H9 (cell line): Measurements from ENCODE around the gene MYT1. TPM values are rescaled to one million over a fixed set of nuclear protein-coding genes. Genes with fewer than 3 reads are reported as not detected.

ENCODE experiments used
- DNase-seq: peaks from one replicate; pipeline ENCODE4 v3.0.0-alpha.2; 2017
- H2AFZ ChIP-seq: one replicate; pipeline ENCODE4 v1.6.1; 2013; ENCODE audit warnings: mild to moderate bottlenecking, low read length, control low read depth, moderate library complexity
- H2AK5ac ChIP-seq: 2 replicates; pipeline ENCODE4 v1.6.1; 2013; ENCODE audit warnings: low read length, control low read depth, mixed read lengths; ENCODE audit not compliant: insufficient read length
- H2BK120ac ChIP-seq: one replicate; pipeline ENCODE4 v1.6.1; 2013; ENCODE audit warnings: low read depth, mild to moderate bottlenecking, low read length, control low read depth, inconsistent platforms; ENCODE audit not compliant: poor library complexity, severe bottlenecking
- H2BK12ac ChIP-seq: 2 replicates; pipeline ENCODE4 v1.6.1; 2013; ENCODE audit warnings: low read length, control low read depth, mixed read lengths, low read depth; ENCODE audit not compliant: insufficient read length
- H2BK15ac ChIP-seq: 2 replicates; pipeline ENCODE4 v1.6.1; 2013; ENCODE audit warnings: low read depth, low read length, control low read depth
- H2BK20ac ChIP-seq: one replicate; pipeline ENCODE4 v1.6.1; 2013; ENCODE audit warnings: low read depth, mild to moderate bottlenecking, low read length, control low read depth, inconsistent platforms; ENCODE audit not compliant: poor library complexity, severe bottlenecking
- H2BK5ac ChIP-seq: 2 replicates; pipeline ENCODE4 v1.6.1; 2013; ENCODE audit warnings: low read length, control low read depth, mixed read lengths; ENCODE audit not compliant: insufficient read length
- H3K14ac ChIP-seq: 2 replicates; pipeline ENCODE4 v1.6.1; 2013; ENCODE audit warnings: low read length, control low read depth; ENCODE audit not compliant: insufficient read depth
- H3K18ac ChIP-seq: 2 replicates; pipeline ENCODE4 v1.6.1; 2013; ENCODE audit warnings: low read depth, mild to moderate bottlenecking, mixed read lengths, low read length, control low read depth; ENCODE audit not compliant: insufficient read length
- H3K23ac ChIP-seq: 2 replicates; pipeline ENCODE4 v1.6.1; 2013; ENCODE audit warnings: low read length, control low read depth, mixed read lengths, low read depth; ENCODE audit not compliant: insufficient read length
- H3K23me2 ChIP-seq: 2 replicates; pipeline ENCODE4 v1.6.1; 2013; ENCODE audit warnings: low read depth, mild to moderate bottlenecking, mixed read lengths, low read length, control low read depth; ENCODE audit not compliant: insufficient read length, poor library complexity, severe bottlenecking
- H3K27ac ChIP-seq: 2 replicates; pipeline ENCODE4 v1.5.1; 2013; ENCODE audit warnings: low read length, control low read depth, mixed read lengths, low read depth; ENCODE audit not compliant: insufficient read length
- H3K27me3 ChIP-seq: 2 replicates; pipeline ENCODE4 v1.6.1; 2013; ENCODE audit warnings: low read length, control low read depth, inconsistent platforms; ENCODE audit not compliant: insufficient read depth
- H3K4ac ChIP-seq: 2 replicates; pipeline ENCODE4 v1.6.1; 2013; ENCODE audit warnings: low read depth, mild to moderate bottlenecking, control low read depth, inconsistent platforms, low read length, moderate library complexity
- H3K4me1 ChIP-seq: 2 replicates; pipeline ENCODE4 v1.6.1; 2013; ENCODE audit warnings: low read length, control low read depth, inconsistent platforms; ENCODE audit not compliant: insufficient read depth
- H3K4me2 ChIP-seq: 2 replicates; pipeline ENCODE4 v1.6.1; 2013; ENCODE audit warnings: low read length, control low read depth, mixed read lengths; ENCODE audit not compliant: insufficient read length, insufficient read depth
- H3K56ac ChIP-seq: 2 replicates; pipeline ENCODE4 v1.6.1; 2013; ENCODE audit warnings: low read depth, mild to moderate bottlenecking, mixed read lengths, low read length, control low read depth; ENCODE audit not compliant: insufficient read length
- H3K79me1 ChIP-seq: 2 replicates; pipeline ENCODE4 v1.6.1; 2013; ENCODE audit warnings: low read depth, mild to moderate bottlenecking, moderate library complexity, low read length, control low read depth, inconsistent platforms; ENCODE audit not compliant: insufficient read depth, poor library complexity, severe bottlenecking
- H3K79me2 ChIP-seq: 2 replicates; pipeline ENCODE4 v1.6.1; 2013; ENCODE audit warnings: low read length, control low read depth, inconsistent platforms; ENCODE audit not compliant: insufficient read depth
- H3K9ac ChIP-seq: 2 replicates; pipeline ENCODE4 v1.6.1; 2013; ENCODE audit warnings: low read length, control low read depth, mixed read lengths; ENCODE audit not compliant: insufficient read length; ENCODE audit errors: extremely low read depth
- H3K9me3 ChIP-seq: one replicate; pipeline ENCODE4 v1.6.1; 2013; ENCODE audit warnings: low read depth, low read length, inconsistent platforms; ENCODE audit not compliant: control insufficient read depth
- H3T11ph ChIP-seq: one replicate; pipeline ENCODE4 v1.6.1; 2013; ENCODE audit warnings: mild to moderate bottlenecking, low read length, control low read depth, inconsistent platforms
- H4K20me1 ChIP-seq: one replicate; pipeline ENCODE4 v1.6.1; 2013; ENCODE audit not compliant: control insufficient read depth, insufficient read length, insufficient read depth
- H4K5ac ChIP-seq: 2 replicates; pipeline ENCODE4 v1.6.1; 2013; ENCODE audit warnings: low read depth, mild to moderate bottlenecking, mixed read lengths, low read length, control low read depth; ENCODE audit not compliant: insufficient read length
- H4K8ac ChIP-seq: replicated peaks from 2 replicates; pipeline ENCODE4 v1.6.1; 2013; ENCODE audit warnings: low read length, control low read depth, mixed read lengths, low read depth; ENCODE audit not compliant: insufficient read length
- H4K91ac ChIP-seq: 2 replicates; pipeline ENCODE4 v1.6.1; 2013; ENCODE audit warnings: low read depth, mild to moderate bottlenecking, moderate library complexity, mixed read lengths, low read length, control low read depth; ENCODE audit not compliant: insufficient read length
- H3K27ac Mint-ChIP-seq, 3 experiments: 2 replicates in 2 of 3; 3 replicates in 1 of 3; pipeline ENCODE4 v1.8.0; 2020 to 2021; ENCODE audit warnings: mixed read lengths in 3 of 3, mild to moderate bottlenecking in 1 of 3, moderate library complexity in 1 of 3
- H3K27me3 Mint-ChIP-seq: 2 replicates; pipeline ENCODE4 v1.8.0; 2021; ENCODE audit warnings: low read depth, mild to moderate bottlenecking, moderate library complexity, mixed read lengths
- H3K36me3 Mint-ChIP-seq, 3 experiments: 2 replicates in 2 of 3; 3 replicates in 1 of 3; pipeline ENCODE4 v1.8.0; 2020 to 2021; ENCODE audit warnings: low read depth in 3 of 3, mixed read lengths in 3 of 3; ENCODE audit not compliant: insufficient read depth in 1 of 3
- H3K4me1 Mint-ChIP-seq, 2 experiments: 2 replicates each; pipeline ENCODE4 v1.8.0; 2020; ENCODE audit warnings: mixed read lengths in 2 of 2
- H3K4me3 Mint-ChIP-seq, 2 experiments: 2 replicates in 1 of 2; 3 replicates in 1 of 2; pipeline ENCODE4 v1.8.0; 2020 to 2021; ENCODE audit warnings: mild to moderate bottlenecking in 2 of 2, mixed read lengths in 2 of 2, moderate library complexity in 1 of 2
- H3K9me3 Mint-ChIP-seq, 2 experiments: 2 replicates in 1 of 2; 3 replicates in 1 of 2; pipeline ENCODE4 v1.8.0; 2020; ENCODE audit warnings: mild to moderate bottlenecking in 2 of 2, mixed read lengths in 2 of 2, moderate library complexity in 1 of 2
- CTCF ChIP-seq: fragments of 200-600 bp; sonication (generic); conservative IDR thresholded peaks from 3 replicates; pipeline ENCODE4 v1.8.0; 2021; ENCODE audit warnings: antibody characterized with exemption, mild to moderate bottlenecking
- WGBS: extraction: QIAGEN DNeasy Blood & Tissue Kit; methylation state at CpG from one replicate; pipeline ENCODE4 v1.1.7; 2013; ENCODE audit warnings: missing lambda C conversion rate, low lambda C conversion rate, mixed read lengths; ENCODE audit not compliant: insufficient read length; ENCODE audit errors: extremely low coverage; 5-methylcytosine and 5-hydroxymethylcytosine counted together
- total RNA-seq: library from RNA; stranded (reverse); gene quantifications from 2 replicates; pipeline ENCODE4 v1.2.1, GENCODE V29; 2021

Gene MYT1
- total RNA-seq, 1 experiment from 2014 or later = 0.79 TPM

DNA sequence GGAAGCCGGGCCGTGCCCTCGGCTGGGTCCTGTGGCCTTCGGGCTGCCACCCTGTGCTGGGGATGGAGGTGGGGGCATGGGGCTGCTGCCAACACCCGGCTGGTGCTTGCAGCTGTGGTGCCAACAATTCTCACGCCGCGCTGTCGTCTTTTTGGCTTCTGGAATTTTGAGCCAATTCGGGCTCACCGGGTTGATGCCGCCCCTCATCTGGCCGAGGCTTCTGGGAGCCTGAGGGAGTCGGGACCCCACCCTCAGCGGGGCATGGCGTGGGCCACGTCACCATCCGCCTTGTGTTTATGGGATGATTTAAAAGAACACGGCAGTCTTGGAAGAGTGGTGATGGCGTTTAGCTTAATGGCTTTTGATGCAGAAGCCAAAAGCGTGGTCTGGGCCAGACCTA lies 48.2 kb upstream of the MYT1 start:
- no peak for TF ChIP-seq CTCF
- Histone ChIP-seq H3K27ac (no peak overlapping the region), H2AK5ac (no peak overlapping the region), H3K79me1 (no peaks in the 10 kb centered on the region), H3K14ac (no peak overlapping the region), H2BK5ac (no peak overlapping the region), H4K5ac (no peak overlapping the region), H3K9ac (no peak overlapping the region), H2BK120ac (no peak overlapping the region), H3K27me3 (no peaks in the 10 kb centered on the region), H4K20me1 (peaks cover 3% of the 10 kb centered on the region), H3K23me2 (no peaks in the 10 kb centered on the region), H3K56ac (no peak overlapping the region), H3K4me2 (no peak overlapping the region), H3K4ac (no peak overlapping the region), H2BK15ac (no peak overlapping the region), H2BK20ac (no peak overlapping the region), H3T11ph (no peak overlapping the region), H3K4me1 (no peaks in the 10 kb centered on the region), H3K18ac (no peak overlapping the region), H2AFZ (no peak overlapping the region), H3K9me3 (no peaks in the 10 kb centered on the region), H4K8ac (no peak overlapping the region), H3K79me2 (no peaks in the 10 kb centered on the region), H4K91ac (no peak overlapping the region), H2BK12ac (no peak overlapping the region), H3K23ac (no peak overlapping the region)
- Mint-ChIP-seq H3K4me3 (peak overlapping the region in 1 of 2 experiments; percentile 24; a peak in 1 of 5 replicates), H3K4me1 (peaks cover 4 to 5% of the 10 kb centered on the region in 2 experiments; a peak in 3 of 4 replicates), H3K9me3 (no peaks in the 10 kb centered on the region; a peak in 1 of 5 replicates), H3K27ac (no peak overlapping the region; a peak in 1 of 7 replicates), H3K27me3 (0 out of 2 replicates have a peak, but pooled peaks cover 2% of the 10 kb centered on the region), H3K36me3 (no peaks in the 10 kb centered on the region)
- WGBS = no CpG with 5 or more reads among the region's 21 CpGs
- no peak for DNase-seq
